HEK293T (cell line): ENCODE data around the gene DOCK1.

ENCODE experiments used
- CTCF ChIA-PET: fragments of 350-600 bp; formaldehyde crosslinking; extraction: SDS; loops from one replicate; lab custom pipeline; 2021; ENCODE audit warnings: antibody characterized with exemption, inconsistent platforms; lab: Yijun Ruan, JAX
- POLR2A ChIA-PET: fragments of 350-600 bp; formaldehyde crosslinking; extraction: SDS; loops from one replicate; lab custom pipeline; 2020; ENCODE audit warnings: antibody characterized with exemption, inconsistent platforms; lab: Yijun Ruan, JAX
- DNase-seq: peaks from one replicate; pipeline ENCODE4 v3.0.0; 2012; ENCODE audit warnings: mixed read lengths; ENCODE audit errors: extremely low spot score
- ARNT ChIP-seq: fragments of 450-650 bp; IDR thresholded peaks from 2 replicates; pipeline ENCODE4 v1.6.1; 2017; ENCODE audit warnings: mild to moderate bottlenecking
- BHLHE40 ChIP-seq: fragments of 450-650 bp; IDR thresholded peaks from 2 replicates; pipeline ENCODE4 v1.6.1; 2016; ENCODE audit warnings: mild to moderate bottlenecking, moderate library complexity, borderline replicate concordance
- CTBP1 ChIP-seq: fragments of 450-650 bp; IDR thresholded peaks from 2 replicates; pipeline ENCODE4 v1.6.1; 2016; ENCODE audit warnings: borderline replicate concordance
- ELF4 ChIP-seq: fragments of 450-650 bp; IDR thresholded peaks from 2 replicates; pipeline ENCODE4 v1.6.1; 2017; ENCODE audit warnings: antibody characterized with exemption
- FOXA1 ChIP-seq: fragments of 450-650 bp; IDR thresholded peaks from 2 replicates; pipeline ENCODE4 v1.6.1; 2016; ENCODE audit warnings: mild to moderate bottlenecking
- FOXK2 ChIP-seq: fragments of 450-650 bp; IDR thresholded peaks from 2 replicates; pipeline ENCODE4 v1.6.1; 2016; ENCODE audit warnings: mild to moderate bottlenecking
- FOXM1 ChIP-seq: fragments of 450-650 bp; IDR thresholded peaks from 2 replicates; pipeline ENCODE4 v1.6.1; 2017; ENCODE audit warnings: mild to moderate bottlenecking, borderline replicate concordance
- HDGF ChIP-seq: fragments of 450-650 bp; IDR thresholded peaks from 2 replicates; pipeline ENCODE4 v1.6.1; 2017; ENCODE audit warnings: antibody characterized with exemption, borderline replicate concordance
- L3MBTL2 ChIP-seq: fragments of 450-650 bp; conservative IDR thresholded peaks from 2 replicates; pipeline ENCODE4 v1.6.1; 2016; ENCODE audit warnings: mild to moderate bottlenecking
- LEF1 ChIP-seq: fragments of 450-650 bp; IDR thresholded peaks from 2 replicates; pipeline ENCODE4 v1.6.1; 2017; ENCODE audit warnings: mild to moderate bottlenecking, borderline replicate concordance
- NFRKB ChIP-seq: fragments of 450-650 bp; IDR thresholded peaks from 2 replicates; pipeline ENCODE4 v1.6.1; 2016; ENCODE audit warnings: mild to moderate bottlenecking, moderate library complexity
- PKNOX1 ChIP-seq: fragments of 450-650 bp; IDR thresholded peaks from 2 replicates; pipeline ENCODE4 v1.6.1; 2016
- SP1 ChIP-seq: fragments of 450-650 bp; IDR thresholded peaks from 2 replicates; pipeline ENCODE4 v1.6.1; 2017
- SUZ12 ChIP-seq: fragments of 450-650 bp; IDR thresholded peaks from 2 replicates; pipeline ENCODE4 v1.6.1; 2016; ENCODE audit warnings: mild to moderate bottlenecking
- TARDBP ChIP-seq: fragments of 450-650 bp; IDR thresholded peaks from 2 replicates; pipeline ENCODE4 v1.6.1; 2016
- ZNF384 ChIP-seq: fragments of 450-650 bp; IDR thresholded peaks from 2 replicates; pipeline ENCODE4 v1.6.1; 2016

DOCK1 gene

GRCh38 chr10:127227027-127227426 lies 321.8 kb downstream of the DOCK1 start:
- no peak for DNase-seq
- no peak for TF ChIP-seq FOXK2
- no peak for TF ChIP-seq BHLHE40
- no peak for TF ChIP-seq HDGF
- no peak for TF ChIP-seq SP1
- no peak for TF ChIP-seq SUZ12
- TF ChIP-seq TARDBP = no peak
- TF ChIP-seq LEF1 = no peak
- TF ChIP-seq CTBP1 = no peak
- ChIA-PET POLR2A (no interaction called here), CTCF (interaction anchor here (0.6 kb wide), 1 partner anchor 13 kb away, joined by 3 read pairs; no protein-coding TSS in a partner anchor)

- DNase-seq = no peak
- POLR2A ChIA-PET = no interaction called here
- TF ChIP-seq LEF1 = no peak
- no peak for TF ChIP-seq ARNT
- no peak for TF ChIP-seq SP1
- TF ChIP-seq CTBP1 = no peak
- TF ChIP-seq NFRKB = no peak
- no peak for TF ChIP-seq FOXA1
- no peak for TF ChIP-seq FOXK2
- no peak for TF ChIP-seq TARDBP
- no peak for TF ChIP-seq ZNF384
- TF ChIP-seq PKNOX1 = no peak
- TF ChIP-seq BHLHE40 = no peak
- TF ChIP-seq L3MBTL2 = no peak
- no peak for TF ChIP-seq HDGF
- TF ChIP-seq FOXM1 = no peak
- TF ChIP-seq ELF4 = no peak
- CTCF ChIA-PET = interaction anchor here (0.6 to 1.2 kb wide), 2 partner anchors 12 to 15 kb away, joined by 3 read pairs; no protein-coding TSS in a partner anchor
These were observed 322.4 kb downstream of the DOCK1 start for GRCh38 chr10:127227663-127228062.

DNA sequence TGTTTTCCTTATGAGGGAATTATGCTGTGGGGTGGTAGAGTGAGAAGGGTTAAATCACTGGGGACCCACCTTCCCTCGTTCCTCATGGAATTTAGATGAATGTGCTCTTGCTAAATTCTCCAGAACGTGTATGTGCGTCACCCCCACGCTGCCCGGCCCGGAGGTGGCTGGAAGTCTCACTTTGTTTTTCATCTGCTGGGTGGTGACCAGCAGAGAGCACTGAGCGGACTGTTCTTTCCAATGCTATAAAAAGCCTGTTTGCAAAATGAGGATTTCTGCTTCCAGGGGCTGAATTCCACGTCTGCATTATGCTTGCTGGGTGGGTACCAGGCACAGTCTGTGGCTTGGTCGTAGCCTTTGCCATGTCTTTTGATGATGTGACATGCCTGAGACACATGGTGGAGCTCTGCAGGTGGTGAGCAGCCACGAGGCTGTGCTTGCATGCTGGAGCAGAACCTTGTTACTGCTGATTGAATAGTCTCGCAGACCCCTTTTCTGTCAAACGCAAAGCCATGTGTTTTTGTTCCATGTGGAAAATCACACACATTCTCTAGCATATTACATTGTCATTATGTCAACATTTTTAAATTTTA lies 323.1 kb downstream of the DOCK1 start:
- ChIA-PET POLR2A (no interaction called here), CTCF (interaction anchor here (1.2 kb wide), 1 partner anchor 15 kb away, joined by 3 read pairs; no protein-coding TSS in a partner anchor)
- no peak for TF ChIP-seq ARNT
- DNase-seq = no peak

DNA sequence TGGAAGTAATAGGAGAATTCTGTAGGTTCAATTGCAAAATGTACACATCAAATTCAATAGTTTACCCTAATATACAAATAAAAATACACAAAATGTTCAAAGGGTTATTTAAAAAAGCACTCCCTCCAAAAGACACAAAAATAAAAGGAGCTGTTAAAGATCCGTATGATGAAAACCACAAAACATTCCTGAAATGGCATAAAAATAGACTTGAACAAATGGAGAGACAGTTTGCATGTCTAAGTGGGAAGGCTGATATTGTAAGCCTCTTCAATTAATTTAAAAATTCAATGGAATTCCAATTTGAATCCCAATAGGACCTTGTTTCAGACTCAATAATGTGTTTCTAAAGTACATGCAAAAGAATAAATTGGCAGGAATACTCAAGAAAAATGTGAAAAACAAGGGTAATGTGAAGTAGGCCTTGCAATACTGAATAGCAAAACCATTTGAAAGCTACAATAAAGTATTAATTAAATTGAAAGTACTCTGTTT lies 329.1 kb downstream of the DOCK1 start:
- ChIA-PET CTCF (interaction anchor here (0.6 kb wide), 1 partner anchor 9 kb away, joined by 3 read pairs; no protein-coding TSS in a partner anchor), POLR2A (no interaction called here)
- no peak for DNase-seq
- TF ChIP-seq FOXM1 = no peak
- no peak for TF ChIP-seq SUZ12
- no peak for TF ChIP-seq PKNOX1
- no peak for TF ChIP-seq CTBP1
- no peak for TF ChIP-seq HDGF
- TF ChIP-seq TARDBP = no peak
- TF ChIP-seq FOXA1 = no peak

DNA sequence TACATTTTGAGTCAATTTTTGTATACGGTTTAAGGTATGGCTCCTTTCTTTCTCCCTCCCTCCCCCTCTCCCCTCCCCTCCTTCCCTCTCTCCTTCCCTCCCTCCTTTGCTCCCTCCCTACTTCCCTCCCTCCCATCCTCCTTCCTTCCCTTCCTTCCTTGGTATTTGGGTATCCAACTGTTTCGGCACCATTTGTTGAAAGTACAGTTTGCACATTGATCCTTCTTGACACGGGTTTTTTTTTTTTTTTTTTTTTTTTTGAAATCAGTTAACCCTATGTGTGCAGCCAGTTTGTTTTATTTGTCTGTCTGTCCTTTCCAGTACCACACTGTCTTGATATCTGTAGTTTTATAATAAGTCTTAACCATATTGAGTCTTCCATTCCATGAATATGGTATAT lies 331.0 kb downstream of the DOCK1 start:
- TF ChIP-seq SP1 (no peak), HDGF (no peak), NFRKB (no peak), ZNF384 (no peak), TARDBP (no peak), PKNOX1 (no peak), SUZ12 (no peak), BHLHE40 (no peak), LEF1 (no peak), FOXM1 (no peak), ELF4 (no peak)
- ChIA-PET POLR2A (no interaction called here), CTCF (no interaction called here)
- DNase-seq = no peak

GRCh38 chr10:127242914-127243313 lies 337.7 kb downstream of the DOCK1 start:
- DNase-seq = no peak
- ChIA-PET CTCF (interaction anchor here (1.0 to 1.2 kb wide), 2 partner anchors 15 to 111 kb away, joined by 3 read pairs; no protein-coding TSS in a partner anchor), POLR2A (no interaction called here)
- no peak for TF ChIP-seq SP1
- TF ChIP-seq SUZ12 = no peak
- TF ChIP-seq FOXA1 = no peak
- no peak for TF ChIP-seq ELF4
- no peak for TF ChIP-seq FOXK2
- TF ChIP-seq FOXM1 = no peak
